VCaP (cell line): ENCODE results near the gene COL9A2.
A peak's percentile ranks its signal among the peaks of the same experiment; 100 is the strongest.

Source experiments
- H3K27ac ChIP-seq: fragments of 450-650 bp; 2 replicates; pipeline ENCODE4 v1.5.1; 2017
- CTCF ChIP-seq: fragments of 450-650 bp; conservative IDR thresholded peaks from 2 replicates; pipeline ENCODE4 v1.5.1; 2017; ENCODE audit warnings: mild to moderate bottlenecking, moderate library complexity

The COL9A2 gene

GRCh38 chr1:40307186-40307585, 9.9 kb downstream of the COL9A2 start:
- TF ChIP-seq CTCF = no peak
- H3K27ac ChIP-seq = peak overlapping the region; percentile 98

GRCh38 chr1:40306296-40306695, 10.8 kb downstream of the COL9A2 start:
- no peak for TF ChIP-seq CTCF
- peak overlapping the region; percentile 98 for H3K27ac ChIP-seq

GRCh38 chr1:40305871-40306270, 11.2 kb downstream of the COL9A2 start:
- TF ChIP-seq CTCF = no peak
- H3K27ac ChIP-seq = peak overlapping the region; percentile 98

- H3K27ac ChIP-seq = peak overlapping the region; percentile 98
- peak; percentile 55 for TF ChIP-seq CTCF
Observed at GRCh38 chr1:40305451-40305850, 11.6 kb downstream of the COL9A2 start.

- no peak for TF ChIP-seq CTCF
- peak overlapping the region; percentile 98 for H3K27ac ChIP-seq
Observed at GRCh38 chr1:40303790-40304189, 13.3 kb downstream of the COL9A2 start.

GRCh38 chr1:40303051-40303771, 13.9 kb downstream of the COL9A2 start:
- H3K27ac ChIP-seq = peak overlapping the region; percentile 98
- TF ChIP-seq CTCF = no peak

GRCh38 chr1:40302475-40302874, 14.6 kb downstream of the COL9A2 start:
- peak overlapping the region; percentile 98 for H3K27ac ChIP-seq
- TF ChIP-seq CTCF = no peak
